Measurements from ENCODE around the gene RAG1.

GRCh38 chr11:36590513-36590912 is 22.7 kb downstream of the RAG1 start:
- TF ChIP-seq POLR2A (IDR thresholded peaks at IDR 0.05; ENCODE audit: low read depth, low read length) (no peak), POLR2AphosphoS5 (IDR thresholded peaks at IDR 0.05; ENCODE audit: low read depth, low read length) (no peak)
